ENCODE results near the gene CAPS.
A peak's percentile ranks its signal among the peaks of the same experiment; 100 is the strongest.

Gene CAPS

DNA sequence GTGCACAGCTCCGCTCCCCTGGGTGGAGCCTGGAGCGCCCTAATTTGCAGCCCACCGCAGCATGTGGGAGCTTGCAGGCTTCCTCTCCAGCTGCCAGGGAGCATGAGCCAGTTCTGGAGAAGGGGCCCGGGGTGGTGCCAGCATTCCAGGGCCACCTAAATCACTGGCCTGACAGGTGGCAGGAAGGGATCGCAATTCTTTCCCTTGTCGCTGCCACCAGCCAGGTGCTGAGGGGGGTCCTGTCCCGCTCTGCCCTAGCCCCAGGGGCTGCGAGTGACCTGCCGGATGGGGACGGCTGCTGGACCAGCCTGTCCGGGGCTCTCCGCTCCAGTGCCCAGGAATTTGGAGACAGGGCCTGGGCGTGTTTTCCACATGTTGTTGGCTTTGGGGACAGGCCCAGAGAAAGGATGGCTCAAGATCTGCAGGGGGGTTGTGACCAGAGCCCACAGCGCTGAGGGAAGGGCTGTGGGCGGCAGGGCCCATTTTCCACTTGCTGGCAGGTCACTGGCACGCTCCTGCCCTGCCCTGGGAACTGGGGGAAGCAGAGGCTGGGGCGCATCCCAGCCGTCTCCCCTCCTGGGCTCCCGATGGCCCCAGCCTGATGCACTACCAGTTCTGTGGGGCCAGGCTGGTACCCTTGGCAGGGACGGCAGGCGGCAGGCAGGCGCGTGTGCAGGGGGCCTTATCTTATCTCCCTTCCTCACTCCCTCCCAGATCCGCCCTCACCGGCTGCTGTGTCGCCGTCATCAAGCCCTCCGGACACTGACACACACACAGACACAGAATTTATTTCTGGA, 19.9 kb upstream of the CAPS start:
- peak; percentile 35 for DNase-seq (ENCODE audit: low read depth)
- H3K4me3 ChIP-seq (ENCODE audit: low read length): no peak overlapping the region

GRCh38 chr19:5894704-5895349, 19.2 kb upstream of the CAPS start:
- no peak overlapping the region for H3K4me3 ChIP-seq (ENCODE audit: low read length)
- no peak for TF ChIP-seq CTCF (IDR thresholded peaks at IDR 0.05; ENCODE audit: insufficient read depth, low read depth, low read length, missing control alignments)

More for the DNA sequence above, 19.9 kb upstream of the CAPS start:
- TF ChIP-seq CTCF (IDR thresholded peaks at IDR 0.05; ENCODE audit: insufficient read depth, low read depth, low read length, missing control alignments): no peak

DNA sequence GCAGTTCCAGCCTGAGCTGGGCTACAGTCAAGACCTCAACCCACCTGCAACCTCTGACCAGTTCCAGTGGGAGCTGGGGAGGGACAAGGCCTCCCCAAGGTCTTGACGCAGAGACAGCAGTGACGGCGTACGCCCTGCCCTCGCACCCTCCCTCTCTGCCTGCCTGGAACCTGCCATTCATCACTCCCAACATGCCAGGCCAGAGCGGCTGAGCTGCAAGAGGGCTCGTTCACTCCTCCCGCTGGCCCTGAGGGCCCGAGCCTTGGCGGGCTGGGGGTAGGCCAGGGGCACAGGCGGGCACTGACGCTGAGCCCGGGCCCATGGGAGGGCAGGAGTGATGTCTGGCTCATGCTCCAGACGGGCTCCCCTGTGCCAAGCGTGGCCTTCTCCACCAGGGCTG, 18.6 kb upstream of the CAPS start:
- no peak overlapping the region for H3K4me3 ChIP-seq (ENCODE audit: low read length)
- no peak for TF ChIP-seq CTCF (IDR thresholded peaks at IDR 0.05; ENCODE audit: insufficient read depth, low read depth, low read length, missing control alignments)
- DNase-seq (ENCODE audit: low read depth): no peak

More at GRCh38 chr19:5894704-5895349, 19.2 kb upstream of the CAPS start:
- no peak for DNase-seq (ENCODE audit: low read depth)

DNA sequence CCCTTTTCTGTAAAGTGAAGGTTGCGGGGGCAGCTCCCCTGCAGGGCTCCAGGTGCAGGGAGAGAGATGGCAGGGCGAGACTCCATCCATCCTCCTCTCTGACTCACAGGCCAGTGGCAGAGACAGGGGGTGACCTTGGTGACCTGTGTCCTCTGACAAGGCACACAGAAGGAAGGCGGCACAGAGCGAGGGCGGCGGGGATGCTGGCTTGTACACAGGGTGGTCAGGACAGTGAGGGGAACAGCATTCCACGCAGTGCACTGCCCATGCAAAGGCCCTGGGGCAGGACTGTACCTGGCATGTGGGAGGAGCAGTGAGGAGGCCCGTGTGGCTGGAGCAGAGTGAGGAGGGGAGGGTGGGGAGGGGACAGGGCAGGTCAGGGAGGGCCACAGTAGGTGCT, 18.2 kb upstream of the CAPS start:
- no peak overlapping the region for H3K4me3 ChIP-seq (ENCODE audit: low read length)
- TF ChIP-seq CTCF (IDR thresholded peaks at IDR 0.05; ENCODE audit: insufficient read depth, low read depth, low read length, missing control alignments): no peak
- no peak for DNase-seq (ENCODE audit: low read depth)

DNA sequence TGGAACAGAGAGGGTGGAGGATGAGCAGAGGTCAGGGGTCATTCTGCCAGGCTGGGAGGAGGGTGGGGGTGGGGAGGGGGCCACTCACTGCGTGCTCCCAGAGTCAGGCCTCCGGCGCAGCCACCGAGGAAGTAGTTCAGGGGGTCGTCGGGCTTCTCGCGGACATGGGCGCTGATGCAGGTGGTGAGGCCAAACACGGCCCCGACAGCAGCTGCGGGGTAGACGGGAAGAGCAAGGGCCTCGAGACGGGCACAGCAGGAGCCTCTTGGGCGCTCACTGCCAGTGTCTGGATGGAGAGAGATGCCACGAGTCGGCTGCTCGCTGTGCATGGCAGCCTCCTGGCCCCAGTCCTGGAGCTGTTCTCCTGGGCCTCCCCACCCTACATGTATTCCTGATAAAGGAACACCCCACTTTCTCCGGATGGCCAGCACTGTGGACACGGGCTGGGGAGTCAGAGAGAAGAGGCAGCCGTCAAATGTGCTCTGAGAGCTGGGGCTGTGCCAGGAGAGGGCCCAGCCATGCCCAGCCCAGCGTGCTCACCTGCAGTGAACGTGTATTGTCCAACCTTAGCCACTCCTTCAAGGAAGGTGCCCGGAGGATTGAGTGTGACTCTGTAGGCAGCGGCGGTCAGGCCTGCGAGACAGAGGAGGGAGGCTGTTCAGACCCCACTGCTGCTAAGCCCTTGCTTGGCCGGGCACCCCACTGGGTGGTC, 17.5 kb upstream of the CAPS start:
- DNase-seq (ENCODE audit: low read depth): no peak
- H3K4me3 ChIP-seq (ENCODE audit: low read length): no peak overlapping the region
- no peak for TF ChIP-seq CTCF (IDR thresholded peaks at IDR 0.05; ENCODE audit: insufficient read depth, low read depth, low read length, missing control alignments)

DNA sequence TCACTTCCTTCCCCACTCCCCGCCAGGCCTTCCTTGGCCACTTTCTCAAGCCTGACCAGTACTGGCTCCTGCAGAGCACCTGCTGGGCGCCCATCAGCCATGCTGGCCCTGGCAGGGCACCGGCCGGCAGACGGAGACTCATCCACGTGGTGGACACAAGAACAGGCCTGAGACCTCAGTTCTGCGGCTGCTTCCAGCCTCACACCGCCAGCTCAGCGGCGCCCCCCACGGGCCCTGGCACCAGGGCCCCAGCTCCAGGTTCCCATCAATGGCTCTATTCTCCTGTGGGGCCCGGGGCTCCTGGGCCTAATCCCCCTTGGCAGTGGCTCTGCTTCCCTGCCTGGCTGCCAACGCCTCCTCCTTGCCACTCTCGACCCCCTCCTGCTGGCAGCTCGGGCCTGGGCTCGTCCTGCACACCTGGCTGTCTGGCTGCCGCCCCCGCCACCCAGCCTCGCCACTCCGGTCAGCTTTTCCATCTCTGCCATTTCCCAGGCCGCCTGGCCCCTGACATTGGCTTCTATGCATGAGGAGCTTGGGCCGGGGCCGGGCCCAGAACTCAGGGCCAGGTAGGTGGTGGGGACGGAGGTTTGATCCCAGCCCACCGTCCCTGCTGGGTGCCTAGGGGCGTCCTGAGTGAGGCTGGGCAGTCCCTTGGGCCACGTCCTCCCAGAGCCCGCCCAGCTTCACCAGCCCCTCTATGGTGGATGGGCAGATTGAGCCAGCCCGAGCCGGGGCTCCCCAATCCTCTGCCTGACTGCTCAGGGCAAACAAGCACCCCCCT, 16.7 kb upstream of the CAPS start:
- H3K4me3 ChIP-seq (ENCODE audit: low read length): no peak overlapping the region
- no peak for TF ChIP-seq CTCF (IDR thresholded peaks at IDR 0.05; ENCODE audit: insufficient read depth, low read depth, low read length, missing control alignments)
- DNase-seq (ENCODE audit: low read depth): no peak

Data from epithelial cell of esophagus (primary cell).